H1 (cell line): Measurements from ENCODE around the gene SH3PXD2B. TPM values are rescaled to one million over a fixed set of nuclear protein-coding genes. Genes with fewer than 3 reads are reported as not detected.

Source experiments
- CHD7 ChIP-seq: fragments of 300-600 bp; sonication (generic); IDR thresholded peaks from 2 replicates; pipeline ENCODE4 v1.7.1; 2012; ENCODE audit warnings: low read length, moderate library complexity, mild to moderate bottlenecking, inconsistent platforms; ENCODE audit not compliant: insufficient replicate concordance
- CREB1 ChIP-seq: IDR thresholded peaks from 2 replicates; pipeline ENCODE4 v1.6.1; 2012; ENCODE audit warnings: inconsistent platforms
- CTBP2 ChIP-seq: IDR thresholded peaks from 2 replicates; pipeline ENCODE4 v1.7.0; 2011; ENCODE audit warnings: borderline replicate concordance, mild to moderate bottlenecking, moderate library complexity, mixed read lengths, low read length; ENCODE audit not compliant: insufficient read depth, insufficient read length
- FOSL1 ChIP-seq: IDR thresholded peaks from 2 replicates; pipeline ENCODE4 v1.6.1; 2011; ENCODE audit warnings: mild to moderate bottlenecking, low read depth, low read length, moderate library complexity; ENCODE audit not compliant: insufficient read depth
- JUN ChIP-seq: IDR thresholded peaks from 2 replicates; pipeline ENCODE4 v1.6.1; 2011; ENCODE audit warnings: low read depth, mild to moderate bottlenecking, improper control_type of control experiment, low read length
- JUND ChIP-seq: IDR thresholded peaks from 2 replicates; pipeline ENCODE4 v1.6.1; 2011; ENCODE audit warnings: mild to moderate bottlenecking, improper control_type of control experiment, low read length
- MAX ChIP-seq: IDR thresholded peaks from 2 replicates; pipeline ENCODE4 v1.6.1; 2012; ENCODE audit warnings: inconsistent platforms
- POLR2AphosphoS5 ChIP-seq: IDR thresholded peaks from 2 replicates; pipeline ENCODE4 v1.6.1; 2011; ENCODE audit warnings: low read depth, low read length
- RFX5 ChIP-seq: IDR thresholded peaks from 2 replicates; pipeline ENCODE4 v1.6.1; 2011; ENCODE audit warnings: low read depth, low read length, improper control_type of control experiment, borderline replicate concordance
- RNF2 ChIP-seq: fragments of 200-900, 300-1000 bp; sonication (generic); IDR thresholded peaks from 2 replicates; pipeline ENCODE4 v1.7.1; 2016; ENCODE audit warnings: borderline replicate concordance, low read depth, mild to moderate bottlenecking, antibody characterized with exemption, low read length; ENCODE audit not compliant: poor library complexity, severe bottlenecking; ENCODE audit errors: missing control alignments
- SAP30 ChIP-seq: fragments of 300-600 bp; sonication (generic); IDR thresholded peaks from 2 replicates; pipeline ENCODE4 v1.7.1; 2012; ENCODE audit warnings: low read length, moderate library complexity, mild to moderate bottlenecking, inconsistent platforms; ENCODE audit not compliant: insufficient read depth, insufficient replicate concordance
- YY1 ChIP-seq: IDR thresholded peaks from 2 replicates; pipeline ENCODE4 v1.6.1; 2011; ENCODE audit warnings: low read depth, mild to moderate bottlenecking, low read length
- polyA plus RNA-seq, 7 experiments: library from polyadenylated mRNA; depleted of rRNA in 3 of 7; stranded (reverse) in 5 of 7; unstranded in 2 of 7; fragments of >200 nt in 5 of 7; fragments of 200-250 nt in 2 of 7; gene quantifications; 1 replicate in 5 of 7; 2 replicates in 1 of 7; 4 replicates in 1 of 7; pipeline versions ENCODE4 v1.2.1 to v1.2.3, GENCODE V29; 2011 to 2013; ENCODE audit warnings: missing spikeins in 2 of 7, mixed read lengths in 2 of 7
- total RNA-seq: library from RNA; stranded (reverse); fragmentation: NEBNext Ultra II Directional; extraction: Animal tissue kit (Norgen Biotek cat#: 25700); gene quantifications from 2 replicates; pipeline ENCODE4 v1.2.1, GENCODE V29; 2021

The SH3PXD2B gene
- total and polyA plus RNA-seq, 2 of the 8 experiments (the other 6 are each of a cell fraction or from before 2014, with no cell fraction given): 32.9 to 72.9 TPM

DNA sequence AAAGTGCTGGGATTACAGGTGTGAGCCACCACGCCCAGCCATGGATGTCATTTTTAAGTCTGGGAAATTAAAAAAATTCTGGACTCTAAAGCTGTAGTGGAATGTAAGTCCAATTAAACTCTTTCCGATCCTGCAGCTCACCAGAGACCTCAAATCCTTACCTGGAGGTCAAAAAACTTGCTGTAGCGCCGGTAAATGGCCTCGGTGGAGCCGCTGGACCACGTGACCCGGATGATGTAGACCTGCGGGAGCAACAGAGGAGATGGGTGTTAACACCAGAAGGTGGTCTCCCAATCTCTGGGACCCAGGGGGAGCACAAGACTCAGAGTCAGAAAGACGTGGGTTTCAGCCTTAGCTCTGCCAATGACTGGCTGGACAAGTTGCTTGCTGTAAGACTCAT, 32.1 kb downstream of the SH3PXD2B start (continued):
- TF ChIP-seq CHD7: no peak
- no peak for TF ChIP-seq JUN
- no peak for TF ChIP-seq RFX5
- no peak for TF ChIP-seq RNF2
- TF ChIP-seq JUND: no peak
- no peak for TF ChIP-seq MAX
- TF ChIP-seq POLR2AphosphoS5: no peak
- TF ChIP-seq CREB1: no peak
- TF ChIP-seq FOSL1: no peak
- no peak for TF ChIP-seq YY1
- TF ChIP-seq CTBP2: no peak
- TF ChIP-seq SAP30: no peak
